LoVo (cell line): ENCODE measurements around the gene IL20.

Source experiments
- DNase-seq: peaks from one replicate; pipeline ENCODE4 v3.0.0-alpha.2; 2016; ENCODE audit warnings: low spot score

Gene IL20

GRCh38 chr1:206903687-206904086 lies 38.3 kb downstream of the IL20 start:
- no peak for DNase-seq

DNA sequence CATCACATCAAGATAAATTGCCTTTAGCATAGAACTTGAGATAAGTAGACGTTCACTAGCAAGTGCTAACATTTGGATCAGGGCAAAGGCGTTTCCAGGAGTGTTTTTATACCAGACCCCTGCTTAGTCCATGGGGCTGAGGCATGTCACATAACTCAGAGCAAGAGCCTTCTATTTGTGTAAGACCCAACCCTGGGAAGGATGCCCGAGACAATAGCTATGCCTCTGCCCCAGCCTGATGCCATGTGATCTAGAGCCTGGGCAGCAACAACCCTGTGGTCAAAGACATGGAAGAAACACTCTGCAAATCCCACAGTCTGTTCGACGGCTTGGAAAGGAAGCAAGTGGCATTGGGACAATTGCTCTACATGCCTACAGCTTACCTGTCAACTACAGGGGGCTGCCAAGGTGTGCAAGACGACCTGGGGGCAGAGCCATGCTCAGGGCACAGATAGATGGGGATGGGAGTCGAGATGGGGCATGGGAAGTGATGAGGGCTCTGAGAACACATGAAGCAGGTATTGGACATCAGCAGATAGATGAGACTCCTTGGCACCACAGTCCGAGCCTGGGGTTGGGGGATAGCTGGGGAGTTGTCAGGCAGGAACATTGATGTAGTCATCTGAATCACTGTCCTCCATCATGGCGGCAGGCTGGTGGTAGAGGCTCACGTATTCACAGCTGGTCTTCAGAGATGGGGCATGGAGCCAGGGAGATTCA lies 39.2 kb downstream of the IL20 start:
- DNase-seq, result no peak

- no peak for DNase-seq
These were observed 40.1 kb downstream of the IL20 start for GRCh38 chr1:206905295-206906164.

DNA sequence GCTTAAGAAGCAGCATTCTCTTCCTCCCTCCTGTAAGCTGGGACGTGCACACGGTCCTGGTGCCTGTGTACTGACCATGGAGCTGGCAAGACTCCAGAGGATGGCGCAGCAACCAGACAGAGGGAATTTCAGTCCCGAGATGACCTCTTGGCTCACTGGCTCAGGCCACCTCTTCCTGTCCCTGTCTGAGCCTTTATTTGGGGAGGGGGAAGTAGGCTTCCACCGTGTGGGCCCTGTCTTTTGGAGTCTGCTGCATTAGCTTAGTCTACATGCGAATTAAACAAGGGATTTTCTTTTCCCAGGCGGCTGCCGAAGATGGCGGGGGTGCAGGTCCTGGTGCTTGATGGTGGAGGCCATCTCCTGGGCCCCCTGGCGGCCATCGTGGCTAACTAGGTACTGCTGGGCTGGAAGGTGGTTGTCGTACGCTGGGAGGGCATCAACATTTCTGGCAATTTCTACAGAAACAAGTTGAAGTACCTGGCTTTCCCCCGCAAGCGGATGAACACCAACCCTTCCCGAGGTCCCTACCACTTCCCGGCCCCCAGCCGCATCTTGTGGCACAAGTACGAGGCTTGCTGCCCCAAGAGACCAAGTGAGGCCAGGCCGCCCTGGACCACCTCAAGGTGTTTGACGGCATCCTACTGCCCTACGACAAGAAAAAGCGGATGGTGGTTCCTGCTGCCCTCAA lies 42.0 kb downstream of the IL20 start:
- DNase-seq, result no peak

DNA sequence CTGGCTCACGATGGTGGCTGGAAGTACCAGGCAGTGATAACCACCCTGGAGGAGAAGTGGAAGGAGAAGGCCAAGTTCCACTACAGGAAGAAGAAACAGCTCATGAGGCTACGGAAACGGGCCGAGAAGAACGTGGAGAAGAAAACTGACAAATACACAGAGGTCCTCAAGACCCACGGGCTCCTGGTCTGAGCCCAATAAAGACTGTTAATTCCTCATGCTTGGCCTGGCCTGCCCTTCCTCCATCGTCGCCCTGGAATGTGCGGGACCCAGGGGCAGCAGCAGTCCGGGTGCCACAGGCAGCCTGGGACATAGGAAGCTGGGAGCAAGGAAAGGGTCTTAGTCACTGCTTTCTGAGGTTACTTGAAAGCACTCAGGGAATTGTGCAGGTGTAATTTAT lies 42.6 kb downstream of the IL20 start:
- DNase-seq, result no peak

DNA sequence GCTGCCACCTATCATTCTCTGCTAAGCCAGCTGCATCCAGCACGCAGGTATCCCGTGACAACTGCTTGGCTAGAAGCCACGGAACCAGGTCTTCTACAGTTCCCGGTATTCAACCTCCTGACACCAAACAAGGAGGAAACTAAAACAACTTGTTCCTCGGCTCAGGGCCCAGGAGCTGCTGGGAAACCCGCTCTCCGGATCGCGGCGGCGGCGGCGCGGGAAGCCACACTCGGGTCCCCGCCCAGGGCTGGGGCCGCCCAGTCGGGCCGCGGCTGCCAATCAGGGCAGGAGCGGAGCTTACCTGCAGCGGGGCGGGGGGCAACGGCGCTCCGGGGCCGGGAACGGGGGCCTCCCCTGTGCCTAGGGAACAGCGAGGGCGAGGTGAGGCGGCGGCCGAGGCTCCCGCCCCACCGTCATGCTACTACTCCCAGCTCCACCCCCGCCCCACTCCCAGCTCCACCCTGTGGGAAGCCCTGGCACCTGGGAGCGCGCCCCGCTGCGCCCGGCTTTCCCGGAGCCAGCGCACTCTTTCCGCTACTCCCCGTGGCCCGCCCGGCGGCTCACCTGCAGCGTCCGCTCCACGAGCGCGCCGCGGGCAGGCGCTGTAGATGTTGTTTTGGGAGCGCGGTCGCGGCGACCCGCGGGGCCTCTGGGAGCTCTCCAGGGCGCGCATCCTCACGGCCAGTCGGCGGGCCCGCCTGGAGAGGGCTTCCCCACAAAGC lies 43.9 kb downstream of the IL20 start:
- peak; percentile 82 for DNase-seq

DNA sequence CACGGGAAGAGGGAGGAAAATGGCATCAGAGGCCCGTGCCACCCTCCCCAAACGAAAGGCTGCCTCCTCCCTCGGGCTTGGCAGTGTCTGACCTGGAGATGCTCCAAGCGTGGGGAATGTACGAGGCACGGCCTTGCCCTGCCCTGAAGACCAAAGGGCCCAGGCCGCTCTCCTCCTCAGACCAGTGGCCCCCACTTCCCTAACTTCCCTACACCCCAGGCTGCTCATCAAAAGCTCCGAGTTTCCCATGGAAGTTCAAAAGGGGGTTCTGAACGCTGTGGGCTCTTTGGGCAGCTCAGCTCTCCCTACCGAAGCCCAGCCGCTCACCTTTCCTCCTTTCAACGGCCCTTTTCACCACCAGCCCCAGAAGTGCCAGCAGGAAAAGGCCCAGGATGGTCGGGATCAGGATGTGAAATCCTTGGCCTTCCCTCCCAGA lies 44.5 kb downstream of the IL20 start:
- DNase-seq, result no peak

GRCh38 chr1:206911064-206911663 lies 45.7 kb downstream of the IL20 start:
- peak; percentile 68 for DNase-seq

GRCh38 chr1:206912445-206913095 lies 47.1 kb downstream of the IL20 start:
- peak; percentile 75 for DNase-seq

DNA sequence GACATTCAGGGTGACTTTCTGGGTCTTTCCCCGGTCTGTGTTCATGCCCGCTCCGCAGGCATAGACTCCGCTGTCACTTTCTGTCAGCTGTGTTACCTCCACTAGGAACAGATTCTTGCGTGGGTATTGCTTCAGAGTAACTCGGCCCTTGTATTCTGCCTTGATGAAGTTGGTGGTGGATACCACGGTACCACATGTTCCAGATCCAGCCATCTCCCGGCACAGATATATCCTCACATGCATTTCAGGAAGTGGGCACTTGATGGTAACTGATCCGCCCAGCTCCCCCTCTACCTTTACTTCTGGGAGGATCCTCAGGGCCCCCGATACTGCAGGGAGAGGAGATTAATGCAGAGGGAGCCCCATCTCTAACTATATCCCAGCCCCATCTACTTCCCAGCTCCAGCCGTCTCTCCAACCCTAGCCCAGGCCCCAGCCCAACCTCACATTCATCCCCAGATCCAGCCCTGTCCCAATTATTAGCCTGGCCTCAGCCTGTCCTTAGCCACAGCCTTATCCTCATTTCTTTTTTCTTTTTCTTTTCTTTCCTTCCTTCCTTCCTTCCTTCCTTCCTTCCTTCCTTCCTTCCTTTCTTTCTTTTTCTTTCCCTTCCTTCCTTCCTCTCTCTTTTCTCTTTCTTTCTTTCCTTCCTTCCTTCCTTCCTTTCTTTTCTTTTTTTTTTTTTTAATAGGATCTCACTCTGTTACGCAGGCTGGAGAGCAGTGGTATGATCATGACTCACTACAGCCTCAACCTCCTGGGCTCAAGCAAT lies 48.5 kb downstream of the IL20 start:
- DNase-seq, result no peak

GRCh38 chr1:206915030-206915735 lies 49.8 kb downstream of the IL20 start:
- DNase-seq, result no peak

GRCh38 chr1:206916000-206916709 lies 50.7 kb downstream of the IL20 start:
- DNase-seq, result no peak

DNA sequence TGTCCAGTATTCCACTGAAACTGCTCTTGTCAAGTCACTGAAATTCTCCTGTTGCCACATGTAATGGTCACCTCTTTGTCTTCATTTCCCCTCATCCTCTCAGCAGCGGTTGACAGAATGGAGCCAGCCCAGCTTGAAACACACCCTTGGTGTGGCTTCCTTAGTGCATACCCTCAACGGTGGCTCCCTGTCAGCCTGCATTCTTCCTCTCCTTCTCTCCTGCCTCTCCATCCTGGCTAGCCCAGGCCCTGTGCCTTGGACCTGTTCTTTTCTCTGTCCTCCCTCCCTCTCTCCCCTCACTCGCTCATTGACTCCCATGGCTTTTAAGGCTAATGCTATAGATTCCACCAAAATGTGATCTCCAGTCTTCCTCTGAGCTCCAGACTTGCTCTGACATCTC lies 52.7 kb downstream of the IL20 start:
- DNase-seq, result no peak
